Pons (tissue), 1 donor: ENCODE results near the gene IGSF9.

Source experiments
- DNase-seq: peaks from one replicate; pipeline ENCODE4 v3.0.0-alpha.2; 2016; ENCODE audit warnings: low spot score

IGSF9 gene

GRCh38 chr1:159897962-159898361 lies 47.5 kb downstream of the IGSF9 start:
- peak; percentile 40 for DNase-seq

- DNase-seq, result no peak
Observed at GRCh38 chr1:159896546-159896930, 48.9 kb downstream of the IGSF9 start.

DNA sequence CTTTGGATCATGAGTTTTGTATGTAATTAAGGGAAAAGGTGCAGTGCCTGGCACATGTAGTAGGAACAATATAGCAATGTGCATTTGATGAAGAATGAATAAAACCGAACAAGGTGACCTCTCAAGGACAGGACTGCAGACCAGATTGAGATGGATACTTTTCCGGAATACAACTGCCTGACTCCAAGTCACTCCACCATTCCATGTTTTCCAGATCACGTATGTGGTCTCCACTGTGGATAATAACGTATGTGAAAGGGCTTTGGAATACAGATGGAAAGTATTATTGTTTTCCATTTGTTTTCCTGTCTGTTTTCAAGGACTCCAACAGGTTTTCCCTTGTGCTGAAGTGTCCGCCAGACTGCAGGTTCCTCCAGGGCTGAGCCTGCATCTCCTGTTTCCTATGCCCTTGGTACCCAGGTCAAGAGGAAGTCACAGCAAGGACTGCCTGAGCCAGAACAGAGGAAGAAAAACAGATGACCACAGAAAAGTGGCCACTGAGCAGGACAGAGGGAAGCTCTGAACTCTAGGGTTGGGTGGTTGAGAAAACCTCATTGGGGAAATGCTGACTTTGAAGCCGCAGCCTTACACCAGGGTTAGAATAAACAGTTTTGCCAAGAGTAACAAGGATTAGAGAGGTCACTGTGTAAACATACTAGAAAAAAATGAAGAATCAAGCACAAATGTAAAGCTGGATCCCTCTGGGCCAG lies 49.4 kb downstream of the IGSF9 start:
- peak; percentile 58 for DNase-seq

- DNase-seq, result no peak
Observed at GRCh38 chr1:159895286-159895685, 50.1 kb downstream of the IGSF9 start.

DNA sequence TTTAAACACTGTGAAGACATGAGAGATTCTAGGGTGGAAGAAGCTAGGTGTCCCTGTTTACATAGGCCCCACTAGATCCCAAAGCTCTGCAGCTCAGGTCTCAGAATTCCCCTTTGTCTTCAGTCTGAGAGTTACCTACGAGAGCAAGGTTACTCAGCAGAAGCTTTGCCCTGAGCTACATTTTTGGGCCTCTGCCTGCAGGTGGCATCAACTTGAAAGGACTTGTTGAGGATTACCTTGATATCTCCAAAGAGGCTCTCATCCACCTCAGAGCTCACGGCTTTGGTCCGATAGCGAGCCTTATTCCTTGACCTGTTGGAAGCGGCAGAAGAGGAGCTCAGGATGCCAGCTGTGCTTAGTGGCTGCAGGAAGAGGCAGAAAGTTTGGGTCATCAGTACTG lies 52.5 kb downstream of the IGSF9 start:
- no peak for DNase-seq

DNA sequence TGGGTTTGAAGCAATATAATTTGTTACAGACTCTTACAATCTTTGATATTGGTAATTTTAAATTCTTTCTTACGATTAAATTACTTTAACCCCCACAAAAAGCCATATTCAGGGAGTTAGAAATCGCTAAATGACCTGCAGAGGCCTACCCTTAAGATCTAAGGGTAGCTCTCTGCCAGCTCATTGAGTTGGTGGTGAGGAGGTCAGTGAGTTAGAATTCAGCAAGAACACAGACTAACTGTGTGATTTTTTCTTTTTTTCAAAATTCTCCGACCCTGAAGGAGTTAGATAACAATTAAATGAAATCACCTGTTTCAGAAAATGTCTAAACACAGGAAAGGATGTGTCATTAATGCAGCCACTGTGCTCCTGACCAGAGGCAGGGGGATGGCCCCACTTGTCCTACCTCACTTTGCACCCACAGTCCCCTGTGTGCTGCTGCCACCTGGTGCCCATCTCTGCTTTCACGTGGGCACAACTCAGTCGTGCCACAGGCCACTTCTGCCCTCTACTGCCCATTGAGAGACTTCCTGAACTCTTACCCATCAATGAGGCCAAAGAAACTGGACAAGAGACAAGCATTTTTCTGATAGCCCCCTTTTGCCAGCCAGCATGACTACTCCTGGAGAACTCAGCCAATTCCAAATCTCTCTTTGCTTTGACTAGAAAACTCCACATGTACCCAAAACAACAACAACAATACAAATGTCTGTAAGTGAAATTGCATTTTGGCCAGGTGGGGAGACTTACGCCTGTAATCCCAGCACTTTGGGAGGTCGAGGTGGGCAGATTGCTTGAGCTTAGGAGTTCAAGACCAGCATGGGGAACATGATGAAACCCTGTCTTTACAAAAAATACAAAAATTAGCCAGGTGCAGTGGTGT lies 53.9 kb downstream of the IGSF9 start:
- DNase-seq, result peak; percentile 93

- DNase-seq, result no peak
Observed at GRCh38 chr1:159890390-159890789, 55.0 kb downstream of the IGSF9 start.

DNA sequence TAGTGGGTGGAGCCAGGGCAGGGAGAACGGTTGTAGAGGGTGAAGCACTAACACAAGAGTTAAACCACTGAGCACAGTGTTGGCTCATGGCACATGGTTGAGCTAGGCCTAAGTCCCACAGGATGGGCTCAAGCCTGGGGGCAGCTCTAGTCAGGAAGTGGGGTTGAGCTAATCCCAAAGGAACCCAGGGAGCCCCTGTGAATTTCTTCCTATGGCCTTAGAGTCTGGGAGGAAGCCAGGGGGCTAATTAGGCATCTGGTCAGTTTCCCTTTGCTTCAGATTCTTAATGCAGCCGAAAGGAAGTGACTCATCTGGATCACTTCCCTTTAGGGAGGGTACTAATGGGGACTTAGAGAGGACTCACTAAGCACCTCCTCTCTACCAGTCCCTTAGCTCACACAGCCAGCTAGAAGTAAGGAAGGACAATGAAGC lies 55.6 kb downstream of the IGSF9 start:
- DNase-seq, result peak; percentile 79

DNA sequence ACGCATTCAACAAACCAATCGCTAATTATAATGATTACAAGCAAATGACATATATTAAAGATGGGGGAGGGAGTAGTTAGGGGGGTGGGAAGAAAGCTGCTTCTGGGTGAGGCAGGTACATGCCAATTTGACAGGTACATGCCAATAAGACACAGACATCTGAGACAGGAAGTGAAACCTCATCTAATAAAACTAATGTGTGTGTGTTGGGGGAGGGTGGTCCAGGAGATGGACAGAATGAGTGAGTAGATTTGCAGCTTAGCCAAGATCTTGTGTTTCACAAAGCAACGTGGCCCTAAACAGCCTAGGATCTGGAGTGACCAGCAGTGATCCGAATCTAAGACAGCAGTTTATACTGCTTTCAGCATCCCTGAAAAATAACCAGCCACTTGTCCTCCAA lies 56.2 kb downstream of the IGSF9 start:
- DNase-seq, result no peak

DNA sequence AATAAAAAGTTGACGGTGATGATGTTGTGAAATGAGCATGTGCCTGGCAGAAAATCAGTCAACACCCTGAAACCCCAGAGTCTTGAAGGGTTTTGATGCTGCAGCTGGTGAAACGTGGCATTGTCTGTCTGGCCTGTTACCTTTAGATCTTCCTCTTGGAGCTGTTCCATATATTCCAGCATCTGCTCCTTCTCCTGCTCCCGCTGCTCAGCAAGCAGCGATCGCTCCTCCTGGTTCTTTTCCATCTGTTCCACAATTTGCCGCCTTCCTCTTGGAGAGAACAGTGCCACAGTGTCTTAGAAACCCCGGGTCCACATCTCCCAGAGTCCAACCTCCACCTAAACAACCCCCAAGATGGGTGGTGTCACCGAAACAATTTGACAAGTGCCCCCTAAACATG lies 61.1 kb downstream of the IGSF9 start:
- DNase-seq, result no peak

DNA sequence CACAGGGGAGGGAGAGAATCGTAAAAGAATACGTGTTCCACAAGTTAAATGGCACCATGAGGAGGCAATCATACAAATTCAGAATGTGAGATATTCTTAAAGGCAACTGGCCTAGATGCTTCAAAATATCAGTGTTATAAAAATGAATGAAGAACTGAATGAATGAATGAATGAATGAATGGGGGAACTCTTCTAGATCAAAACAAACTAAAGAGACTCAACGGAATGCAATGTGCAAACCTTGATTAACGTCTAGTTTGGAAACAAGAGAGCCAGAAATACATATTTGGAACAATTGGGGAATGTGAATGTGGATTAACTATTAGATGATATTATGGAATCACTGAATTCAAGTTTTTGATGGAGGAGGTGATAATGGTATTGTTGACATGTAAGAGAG lies 62.3 kb downstream of the IGSF9 start:
- no peak for DNase-seq

- DNase-seq, result no peak
Observed at GRCh38 chr1:159882527-159882862, 62.9 kb downstream of the IGSF9 start.

DNA sequence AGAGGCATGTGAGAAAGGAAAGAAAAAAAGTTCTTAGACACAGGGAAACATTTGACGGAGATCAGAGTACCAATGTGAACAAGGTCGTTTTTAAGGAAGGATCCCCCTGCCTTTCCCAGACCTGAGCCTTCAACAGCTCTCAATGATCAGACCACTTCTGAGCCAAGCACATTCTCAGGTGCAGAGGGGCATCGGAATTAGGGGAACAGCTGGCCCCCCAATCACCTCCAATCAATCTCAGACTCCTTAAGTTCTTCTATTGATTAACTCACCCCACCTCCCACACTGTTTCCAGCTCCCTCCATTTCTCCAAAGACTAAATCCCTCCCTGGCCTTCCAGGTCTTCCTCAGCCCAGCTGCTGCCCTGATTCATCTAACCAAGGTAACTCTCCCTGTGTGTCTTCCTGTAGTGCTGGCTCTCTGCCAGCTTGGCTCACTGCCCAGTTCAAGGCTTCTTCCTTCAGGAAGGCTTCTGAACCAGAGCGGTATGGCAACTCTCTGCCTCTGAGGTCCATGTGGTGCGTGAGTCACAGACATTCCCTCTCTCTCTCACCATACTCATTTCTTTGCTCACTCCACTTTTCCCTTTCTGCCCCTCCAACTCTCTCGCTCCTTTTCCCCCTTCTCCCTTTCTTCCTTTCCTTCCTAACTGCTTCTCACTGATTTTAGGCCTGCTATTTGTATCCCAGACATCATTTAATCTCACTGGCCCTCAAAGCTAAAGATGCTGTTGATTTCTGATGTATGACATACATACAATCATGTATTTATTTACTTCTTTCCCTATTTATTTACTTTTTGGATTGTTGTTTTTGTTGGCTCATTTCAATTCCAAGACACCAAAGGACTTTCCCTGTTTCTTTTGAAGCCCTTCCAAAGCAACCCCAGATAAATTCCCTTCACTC lies 63.5 kb downstream of the IGSF9 start:
- peak; percentile 38 for DNase-seq

- DNase-seq, result no peak
Observed at GRCh38 chr1:159880430-159880829, 65.0 kb downstream of the IGSF9 start.

GRCh38 chr1:159879977-159880376 lies 65.4 kb downstream of the IGSF9 start:
- DNase-seq, result no peak

DNA sequence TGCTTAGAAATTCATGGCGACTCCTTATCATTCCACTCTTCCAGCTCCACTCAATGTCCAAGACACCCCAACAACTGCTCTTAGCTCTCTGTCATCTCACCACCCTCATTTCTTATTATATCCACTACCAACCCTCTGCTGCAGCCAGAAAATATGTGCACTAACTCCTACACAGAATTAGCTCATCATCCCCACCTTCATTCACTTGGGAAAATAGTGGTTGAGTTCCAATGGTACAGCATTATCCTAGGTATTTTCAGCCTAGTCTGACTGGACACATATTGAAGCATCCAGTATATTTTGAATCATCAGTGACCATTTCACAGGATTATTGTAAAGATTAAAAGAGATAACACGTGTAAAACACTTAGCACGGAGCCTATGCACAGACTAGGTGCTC lies 66.3 kb downstream of the IGSF9 start:
- DNase-seq, result no peak

DNA sequence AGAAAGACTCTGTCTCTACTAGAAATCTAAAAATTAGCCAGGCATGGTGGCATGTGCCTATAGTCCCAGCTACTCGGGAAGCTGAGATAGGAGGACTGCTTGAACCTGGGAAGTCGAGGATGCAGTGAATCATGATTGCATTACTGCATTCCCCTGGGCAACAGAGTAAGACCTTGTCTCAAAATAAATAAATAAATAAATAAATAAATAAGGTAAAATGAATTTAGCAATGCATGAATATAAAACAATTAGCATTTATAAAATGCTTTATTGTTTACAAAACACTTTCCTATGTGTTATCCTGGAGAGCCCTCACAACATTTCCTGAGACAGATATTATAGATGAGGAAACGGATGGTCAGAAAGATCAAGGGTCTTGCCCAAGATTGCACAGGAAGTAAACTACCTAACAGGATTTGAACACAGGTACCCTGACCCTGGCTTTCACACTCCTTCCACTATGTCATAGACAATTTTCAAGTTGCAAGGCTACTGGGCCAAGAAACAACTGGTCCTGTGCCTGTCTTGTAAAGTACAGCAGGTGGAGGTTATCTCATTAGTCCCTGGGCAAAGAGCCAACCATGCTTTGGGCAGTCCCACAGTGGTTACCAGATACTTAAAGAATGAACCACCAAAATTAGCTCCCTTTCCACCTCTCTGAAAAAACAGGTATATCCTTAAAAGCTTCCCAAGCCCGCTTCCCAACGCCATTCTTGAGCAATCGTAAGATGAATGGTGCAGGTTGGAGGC lies 67.5 kb downstream of the IGSF9 start:
- DNase-seq, result no peak
